Ovary (tissue), 3 donors: Measurements from ENCODE around the gene TREM1.

Experiments
- EP300 ChIP-seq: sonication (generic); formaldehyde crosslinking; IDR thresholded peaks from one replicate; pipeline ENCODE4 v1.6.1; 2017; ENCODE audit warnings: antibody characterized with exemption
- POLR2A ChIP-seq: fragments of 450-650 bp; IDR thresholded peaks from one replicate; pipeline ENCODE4 v1.6.1; 2017; ENCODE audit warnings: antibody characterized with exemption, mild to moderate bottlenecking, moderate library complexity
- TF ChIP-seq, protein P1 (sequence below), 3 donors: fragments of 450-650 bp in 2 of 3; fragments of 200-600 bp in 1 of 3; IDR thresholded peaks; one replicate each; pipeline versions ENCODE4 v1.5.1 to v1.8.0; 2016 to 2022; ENCODE audit warnings: antibody characterized with exemption in 3 of 3, mild to moderate bottlenecking in 1 of 3
- donor health status: DM: no; HTN: no; CAD: no.

DNA sequence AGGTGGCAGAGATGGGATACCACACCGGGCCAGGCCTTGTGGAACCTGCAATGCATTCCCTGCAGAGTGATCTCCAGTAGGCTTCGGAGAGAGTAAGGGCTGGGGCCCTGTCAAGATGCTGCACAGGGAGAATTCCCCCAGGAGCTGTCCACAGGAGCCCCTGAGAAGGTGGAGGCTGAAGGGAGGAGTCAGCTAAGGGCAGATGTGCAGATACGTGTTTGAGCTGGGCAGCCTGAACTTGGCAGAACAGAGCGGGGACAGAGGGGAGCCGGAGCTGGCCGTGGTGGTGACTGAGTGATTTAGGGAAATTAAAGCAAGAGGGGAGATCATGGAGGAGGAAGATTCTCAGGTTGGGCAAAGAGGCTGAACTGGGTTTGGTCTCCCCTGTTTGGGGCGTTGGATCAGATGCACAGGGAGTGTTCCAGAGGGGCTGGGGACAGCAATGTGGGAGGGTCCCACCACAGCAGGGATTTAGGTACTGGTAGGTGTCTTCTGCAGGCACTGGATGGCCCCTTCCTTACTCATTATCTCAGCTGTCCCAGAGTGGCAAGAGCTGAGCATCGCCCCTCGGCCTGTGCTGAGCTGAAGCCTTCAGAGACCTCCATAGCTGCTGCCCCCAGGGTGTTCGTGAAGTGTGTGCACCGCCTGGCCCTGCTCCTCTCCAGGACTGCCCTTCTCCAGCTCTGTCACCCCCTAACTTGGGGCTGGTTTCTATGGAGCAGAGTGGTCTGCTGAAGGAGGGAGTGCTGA lies 45.1 kb upstream of the TREM1 start:
- TF ChIP-seq POLR2A (no peak), EP300 (no peak)
- TF ChIP-seq, protein P1, sequence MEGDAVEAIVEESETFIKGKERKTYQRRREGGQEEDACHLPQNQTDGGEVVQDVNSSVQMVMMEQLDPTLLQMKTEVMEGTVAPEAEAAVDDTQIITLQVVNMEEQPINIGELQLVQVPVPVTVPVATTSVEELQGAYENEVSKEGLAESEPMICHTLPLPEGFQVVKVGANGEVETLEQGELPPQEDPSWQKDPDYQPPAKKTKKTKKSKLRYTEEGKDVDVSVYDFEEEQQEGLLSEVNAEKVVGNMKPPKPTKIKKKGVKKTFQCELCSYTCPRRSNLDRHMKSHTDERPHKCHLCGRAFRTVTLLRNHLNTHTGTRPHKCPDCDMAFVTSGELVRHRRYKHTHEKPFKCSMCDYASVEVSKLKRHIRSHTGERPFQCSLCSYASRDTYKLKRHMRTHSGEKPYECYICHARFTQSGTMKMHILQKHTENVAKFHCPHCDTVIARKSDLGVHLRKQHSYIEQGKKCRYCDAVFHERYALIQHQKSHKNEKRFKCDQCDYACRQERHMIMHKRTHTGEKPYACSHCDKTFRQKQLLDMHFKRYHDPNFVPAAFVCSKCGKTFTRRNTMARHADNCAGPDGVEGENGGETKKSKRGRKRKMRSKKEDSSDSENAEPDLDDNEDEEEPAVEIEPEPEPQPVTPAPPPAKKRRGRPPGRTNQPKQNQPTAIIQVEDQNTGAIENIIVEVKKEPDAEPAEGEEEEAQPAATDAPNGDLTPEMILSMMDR (IDR thresholded peaks at IDR 0.05) = no peak
